Stimulated activated CD8-positive, alpha-beta memory T cell treated with anti-CD3 and anti-CD28 coated beads, Interleukin-7, amount 100 ng/mL, for 24 hours (primary cell): ENCODE data around the gene PPP1R12B.
"Not testable (repeated sequence)": the region's sequence is repeated elsewhere in the genome, so short reads cannot be mapped to it uniquely, and the experiment has no call there.

Experiments used
- DNase-seq: peaks from one replicate; pipeline ENCODE4 v3.0.0-alpha.2; 2020; ENCODE audit warnings: low read depth

PPP1R12B gene

DNA sequence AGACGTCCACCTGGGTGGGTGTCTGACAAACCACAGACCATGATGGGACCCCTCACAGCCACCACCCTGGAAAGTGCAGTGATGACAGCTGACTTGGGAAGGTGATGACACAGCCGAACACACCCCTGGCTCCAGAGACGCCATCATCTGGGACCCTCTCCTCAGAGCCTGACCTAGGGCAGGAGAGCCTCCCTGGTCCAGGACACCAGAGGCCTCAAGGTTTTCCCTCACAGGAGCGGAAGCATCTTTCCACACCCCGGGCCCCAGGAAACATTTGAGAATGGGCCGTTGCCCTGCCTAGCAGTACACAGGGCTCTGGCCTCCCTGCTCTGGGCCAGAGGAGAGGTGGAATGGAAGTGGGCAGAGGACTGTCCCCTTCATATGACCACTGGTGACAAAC is 282.0 kb downstream of the PPP1R12B start:
- DNase-seq, result no peak

- no peak for DNase-seq
These were observed 282.8 kb downstream of the PPP1R12B start for GRCh38 chr1:202631076-202631923.

DNA sequence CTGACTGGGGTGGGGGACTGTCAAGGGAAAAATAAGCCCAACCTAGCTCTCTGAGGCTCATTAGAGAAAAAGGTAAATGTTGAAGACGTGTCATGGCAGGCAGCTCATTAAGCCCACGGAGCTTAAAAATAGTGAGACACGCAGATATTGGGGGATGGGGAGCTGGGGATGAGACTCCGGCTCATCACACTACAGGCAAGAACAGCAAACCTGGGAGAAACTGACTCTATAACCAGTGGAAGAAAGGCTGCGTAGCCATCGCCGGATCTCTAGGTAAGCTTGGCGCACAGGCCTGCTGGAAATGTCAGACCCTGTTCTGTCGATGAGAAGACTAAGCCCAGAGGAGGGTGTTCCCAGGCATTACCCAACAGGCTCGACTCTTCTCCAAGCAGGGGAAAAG is 283.7 kb downstream of the PPP1R12B start:
- DNase-seq, result no peak

DNA sequence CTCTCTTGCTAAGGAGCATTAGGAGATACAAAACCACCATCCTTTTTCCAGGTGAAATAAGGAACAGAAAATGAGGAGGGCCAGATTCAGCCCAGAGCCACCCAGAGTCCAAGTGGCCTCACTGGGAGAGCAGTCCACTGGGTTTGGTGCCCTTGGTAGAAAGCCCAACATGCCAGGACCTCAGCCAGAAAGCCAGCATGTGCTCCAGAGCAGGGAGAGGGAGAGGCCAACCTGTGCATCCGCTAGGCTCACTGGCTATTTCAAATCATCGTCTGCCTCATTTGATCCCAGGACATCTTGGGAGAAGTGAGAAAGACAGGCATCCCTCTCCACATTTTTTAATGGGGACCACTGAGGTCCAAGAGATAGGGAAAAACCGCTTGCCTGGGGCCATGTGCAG is 287.7 kb downstream of the PPP1R12B start:
- not testable (repeated sequence) for DNase-seq

DNA sequence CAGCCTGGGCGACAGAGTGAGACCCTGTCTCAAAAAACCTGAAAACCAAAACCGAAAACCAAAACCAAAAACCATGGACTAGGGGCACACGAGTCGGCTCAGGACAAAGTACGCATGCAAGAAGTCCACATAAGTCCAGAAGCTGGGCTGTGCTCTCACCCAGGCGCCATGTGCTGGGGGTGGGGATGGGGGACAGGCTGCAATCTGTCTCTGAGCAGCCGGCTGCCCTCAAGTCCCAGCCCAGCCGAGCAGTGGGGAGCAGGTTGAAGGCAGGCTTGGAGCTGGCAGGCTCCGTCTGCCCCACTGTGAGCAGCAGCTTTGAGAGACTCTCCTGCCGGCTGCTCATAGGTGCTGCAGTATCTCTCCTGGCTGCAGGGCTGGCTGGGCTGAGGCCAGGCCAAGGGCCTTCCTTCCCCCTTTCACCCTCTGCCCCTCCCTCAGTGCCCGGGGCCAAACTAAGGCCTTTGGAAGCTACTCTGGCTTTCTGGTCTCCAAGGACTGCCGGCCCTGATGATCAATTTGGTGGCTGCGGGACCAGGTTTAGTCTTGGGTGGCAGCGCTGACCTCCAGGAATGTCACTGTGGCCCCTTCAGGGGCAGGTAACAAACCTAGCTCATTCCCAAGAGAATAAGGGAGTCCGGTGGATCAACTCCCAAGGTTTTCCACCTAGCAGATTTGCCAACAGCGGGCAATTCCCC is 289.0 kb downstream of the PPP1R12B start:
- DNase-seq, result not testable (repeated sequence)

DNA sequence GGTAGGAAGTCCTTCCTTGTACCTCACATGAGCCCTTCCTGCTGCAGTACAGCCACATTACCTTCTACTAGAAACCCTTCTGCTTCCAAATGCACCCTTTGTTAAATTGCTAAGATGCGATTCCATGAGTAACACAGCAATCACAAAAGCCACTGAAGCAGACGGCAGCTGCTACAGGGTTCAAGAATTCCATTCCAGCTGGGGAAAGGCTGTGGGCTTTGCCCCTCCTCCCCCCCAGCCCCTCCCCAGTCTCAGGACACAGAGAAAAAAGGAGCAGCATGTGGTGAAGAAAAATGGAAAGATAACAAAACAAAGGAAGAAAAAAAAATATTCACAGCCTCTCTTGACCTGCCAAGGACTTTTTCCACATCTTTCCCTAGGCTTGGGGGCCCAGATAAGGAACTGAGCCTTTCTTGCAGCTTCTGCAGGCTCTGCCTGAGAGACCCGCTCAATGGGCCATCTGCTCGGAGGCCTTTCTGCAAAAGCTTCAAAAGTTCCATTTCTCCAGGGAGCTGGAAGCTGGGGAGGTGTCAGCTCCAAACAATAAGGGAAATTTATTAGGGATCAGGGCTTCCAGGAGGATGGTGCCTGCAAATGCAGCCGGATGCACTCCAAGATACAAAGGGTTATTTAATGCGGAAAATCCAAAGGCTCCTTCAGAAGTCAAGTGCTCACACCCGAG is 289.7 kb downstream of the PPP1R12B start:
- DNase-seq, result no peak

- not testable (repeated sequence) for DNase-seq
These were observed 290.3 kb downstream of the PPP1R12B start for GRCh38 chr1:202638701-202639305.

- DNase-seq, result no peak
These were observed 291.0 kb downstream of the PPP1R12B start for GRCh38 chr1:202639500-202639899.

GRCh38 chr1:202642212-202642611 is 293.7 kb downstream of the PPP1R12B start:
- no peak for DNase-seq
